CD14-positive monocyte (primary cell): ENCODE data around the gene KIF18A. TPM values are rescaled to one million over a fixed set of nuclear protein-coding genes. Genes with fewer than 3 reads are reported as not detected.
"Not testable (repeated sequence)": the region's sequence is repeated elsewhere in the genome, so short reads cannot be mapped to it uniquely, and the experiment has no call there.

Source experiments
- DNase-seq, 3 donors: peaks; one replicate each; pipeline ENCODE4 v3.0.0-alpha.2; 2011 to 2022
- H2AFZ ChIP-seq: 2 replicates; pipeline ENCODE4 v1.6.0; 2012; ENCODE audit warnings: mild to moderate bottlenecking, low read depth, low read length, inconsistent platforms; ENCODE audit not compliant: insufficient read depth, poor library complexity, severe bottlenecking
- H3K27ac ChIP-seq, 2 donors: 1 replicate in 1 of 2; 2 replicates in 1 of 2; pipeline ENCODE4 v1.5.1; 2012 to 2013; ENCODE audit warnings: low read length in 2 of 2, control low read depth in 1 of 2, inconsistent platforms in 1 of 2, low read depth in 1 of 2, mild to moderate bottlenecking in 1 of 2
- H3K27me3 ChIP-seq, 2 donors: one replicate each; pipeline versions ENCODE4 v1.6.0 to v1.6.1; 2011 to 2013; ENCODE audit warnings: low read length in 2 of 2; ENCODE audit not compliant: control insufficient read depth in 2 of 2, insufficient read depth in 2 of 2
- H3K36me3 ChIP-seq, 2 donors: replicated peaks in 1 of 2; 1 replicate in 1 of 2; 2 replicates in 1 of 2; pipeline versions ENCODE4 v1.5.1 to v1.6.1; 2012 to 2013; ENCODE audit warnings: low read length in 2 of 2, control low read depth in 1 of 2, inconsistent platforms in 1 of 2, mild to moderate bottlenecking in 1 of 2; ENCODE audit not compliant: insufficient read depth in 2 of 2, control insufficient read depth in 1 of 2
- H3K4me1 ChIP-seq, 2 donors: 1 replicate in 1 of 2; 2 replicates in 1 of 2; pipeline versions ENCODE4 v1.5.1 to v1.6.1; 2012 to 2013; ENCODE audit warnings: low read length in 2 of 2, control low read depth in 1 of 2, inconsistent platforms in 1 of 2, mild to moderate bottlenecking in 1 of 2, moderate library complexity in 1 of 2; ENCODE audit not compliant: insufficient read depth in 2 of 2, control insufficient read depth in 1 of 2
- H3K4me2 ChIP-seq: replicated peaks from 2 replicates; pipeline ENCODE3; 2012; ENCODE audit warnings: low read length, moderate library complexity, mild to moderate bottlenecking; ENCODE audit not compliant: poor library complexity, severe bottlenecking; ENCODE audit errors: extremely low read depth
- H3K4me3 ChIP-seq, 3 experiments: fragments of 200-600 bp in 1 of 3; sonication (generic) in 1 of 3; replicated peaks in 1 of 3; 1 replicate in 2 of 3; 2 replicates in 1 of 3; pipeline ENCODE4 v1.5.1; 2011 to 2013; ENCODE audit warnings: low read length in 3 of 3, mild to moderate bottlenecking in 3 of 3, control low read depth in 2 of 3, low read depth in 2 of 3, inconsistent platforms in 1 of 3, moderate library complexity in 1 of 3
- H3K79me2 ChIP-seq: 2 replicates; pipeline ENCODE4 v1.6.0; 2012; ENCODE audit warnings: mild to moderate bottlenecking, control low read depth, inconsistent platforms, low read length, moderate library complexity; ENCODE audit not compliant: insufficient read depth
- H3K9ac ChIP-seq: 2 replicates; pipeline ENCODE4 v1.6.0; 2017; ENCODE audit warnings: low read length, mild to moderate bottlenecking; ENCODE audit not compliant: insufficient read depth, poor library complexity, severe bottlenecking
- H3K9me3 ChIP-seq, 2 donors: replicated peaks in 1 of 2; 1 replicate in 1 of 2; 2 replicates in 1 of 2; pipeline versions ENCODE4 v1.5.1 to v1.6.1; 2012 to 2013; ENCODE audit warnings: low read length in 2 of 2, control low read depth in 1 of 2; ENCODE audit not compliant: control insufficient read depth in 1 of 2, insufficient read depth in 1 of 2
- H4K20me1 ChIP-seq: 2 replicates; pipeline ENCODE4 v1.6.0; 2012; ENCODE audit warnings: mild to moderate bottlenecking, low read length, control low read depth, moderate library complexity; ENCODE audit not compliant: insufficient read depth
- H3K27ac Mint-ChIP-seq, 7 donors: one replicate each; pipeline ENCODE4 v1.8.0; 2020; ENCODE audit warnings: mild to moderate bottlenecking in 7 of 7, mixed read lengths in 7 of 7, moderate library complexity in 6 of 7, inconsistent platforms in 2 of 7
- H3K27me3 Mint-ChIP-seq, 3 donors: one replicate each; pipeline ENCODE4 v1.8.0; 2021 to 2022; ENCODE audit warnings: low read depth in 3 of 3, mild to moderate bottlenecking in 3 of 3, mixed read lengths in 3 of 3, moderate library complexity in 3 of 3, inconsistent platforms in 1 of 3
- H3K36me3 Mint-ChIP-seq, 2 donors: one replicate each; pipeline ENCODE4 v1.8.0; 2020; ENCODE audit warnings: mixed read lengths in 2 of 2, inconsistent platforms in 1 of 2, mild to moderate bottlenecking in 1 of 2
- H3K4me1 Mint-ChIP-seq: one replicate; pipeline ENCODE4 v1.8.0; 2020; ENCODE audit warnings: mild to moderate bottlenecking, mixed read lengths
- H3K4me3 Mint-ChIP-seq, 2 donors: one replicate each; pipeline ENCODE4 v1.8.0; 2020; ENCODE audit warnings: mild to moderate bottlenecking in 2 of 2, mixed read lengths in 2 of 2, moderate library complexity in 1 of 2
- H3K9me3 Mint-ChIP-seq, 7 donors: one replicate each; pipeline ENCODE4 v1.8.0; 2020 to 2022; ENCODE audit warnings: mixed read lengths in 7 of 7, mild to moderate bottlenecking in 6 of 7, moderate library complexity in 6 of 7, inconsistent platforms in 2 of 7
- CTCF ChIP-seq: fragments of 200-600 bp; IDR thresholded peaks from one replicate; pipeline ENCODE4 v1.8.0; 2022; ENCODE audit warnings: antibody characterized with exemption, mild to moderate bottlenecking
- WGBS: methylation state at CpG from one replicate; pipeline ENCODE4 v1.1.5; 2013; ENCODE audit warnings: missing lambda C conversion rate; ENCODE audit not compliant: insufficient coverage; 5-methylcytosine and 5-hydroxymethylcytosine counted together
- intact Hi-C, 2 donors: fragments of 100-400 bp; cut with micrococcal nuclease; formaldehyde crosslinking; loops; one replicate each; pipeline versions ENCODE4 v1.15.0 to v1.15.1; 2023
- polyA plus RNA-seq, 3 donors: library from polyadenylated mRNA; depleted of rRNA in 1 of 3; unstranded in 2 of 3; stranded (reverse) in 1 of 3; fragments of 300-500 nt in 2 of 3; fragments of >200 nt in 1 of 3; fragmentation: Illumina TruSeq in 2 of 3; gene quantifications; 1 replicate in 2 of 3; 2 replicates in 1 of 3; pipeline ENCODE4 v1.2.3, GENCODE V29; 2012 to 2021

The KIF18A gene
- polyA plus RNA-seq, 3 donors: 0.13 to 0.73 TPM; not detected in 1

GRCh38 chr11:28090052-28090749 is 17.8 kb downstream of the KIF18A start:
- Mint-ChIP-seq H3K4me3 (no peak overlapping the region), H3K27ac (no peak overlapping the region), H3K36me3 (peaks cover 18 to 46% of the 10 kb centered on the region in 2 donors), H3K4me1 (no peaks in the 10 kb centered on the region), H3K9me3 (no peaks in the 10 kb centered on the region), H3K27me3 (no peaks in the 10 kb centered on the region)
- WGBS: no CpG with 5 or more reads among the region's 2 CpGs
- no peaks in the 10 kb centered on the region for H3K4me1 ChIP-seq
- no peak overlapping the region for H3K27ac ChIP-seq
- no peaks in the 10 kb centered on the region for H3K27me3 ChIP-seq
- peaks cover 17 to 37% of the 10 kb centered on the region in 2 donors for H3K36me3 ChIP-seq
- intact Hi-C loops: no loop called here
- TF ChIP-seq CTCF: no peak
- no peak overlapping the region for H3K4me3 ChIP-seq
- H4K20me1 ChIP-seq: no peaks in the 10 kb centered on the region
- no peaks in the 10 kb centered on the region for H3K9me3 ChIP-seq
- no peak overlapping the region for H3K4me2 ChIP-seq
- no peak overlapping the region for H3K9ac ChIP-seq
- peaks cover 8% of the 10 kb centered on the region for H3K79me2 ChIP-seq
- no peak for DNase-seq
- no peak overlapping the region for H2AFZ ChIP-seq

GRCh38 chr11:28089378-28089777 is 18.6 kb downstream of the KIF18A start:
- Histone ChIP-seq H3K9me3 (no peaks in the 10 kb centered on the region), H3K4me2 (no peak overlapping the region), H3K27ac (no peak overlapping the region), H3K4me3 (no peak overlapping the region), H3K36me3 (peaks cover 15 to 45% of the 10 kb centered on the region in 2 donors), H2AFZ (no peak overlapping the region), H3K79me2 (peaks cover under 1% of the 10 kb centered on the region), H3K4me1 (no peaks in the 10 kb centered on the region), H4K20me1 (no peaks in the 10 kb centered on the region), H3K9ac (no peak overlapping the region), H3K27me3 (no peaks in the 10 kb centered on the region)
- no peak overlapping the region for H3K4me3 Mint-ChIP-seq
- peak in 1 of 3 donors; percentile 8 for DNase-seq
- H3K36me3 Mint-ChIP-seq: peaks cover 15 to 46% of the 10 kb centered on the region in 2 donors
- H3K4me1 Mint-ChIP-seq: no peaks in the 10 kb centered on the region
- no peak overlapping the region for H3K27ac Mint-ChIP-seq
- intact Hi-C loops: no loop called here
- TF ChIP-seq CTCF: no peak
- H3K27me3 Mint-ChIP-seq: no peaks in the 10 kb centered on the region
- no peaks in the 10 kb centered on the region for H3K9me3 Mint-ChIP-seq
- WGBS: no CpG with 5 or more reads among the region's 5 CpGs

- DNase-seq, H3K9ac ChIP-seq, H3K4me3 Mint-ChIP-seq, intact Hi-C loops, H3K9me3 ChIP-seq, H3K27me3 ChIP-seq, H3K9me3 Mint-ChIP-seq, H2AFZ ChIP-seq, H3K27ac ChIP-seq, H3K4me1 ChIP-seq, H3K4me1 Mint-ChIP-seq, H3K4me3 ChIP-seq, H3K79me2 ChIP-seq, H4K20me1 ChIP-seq, H3K27me3 Mint-ChIP-seq, H3K4me2 ChIP-seq, H3K27ac Mint-ChIP-seq: not testable (repeated sequence)
- peaks cover 13 to 43% of the 10 kb centered on the region in 2 donors for H3K36me3 ChIP-seq
- no CpG with 5 or more reads among the region's 3 CpGs for WGBS
- H3K36me3 Mint-ChIP-seq: peaks cover 15 to 43% of the 10 kb centered on the region in 2 donors
Observed at GRCh38 chr11:28087693-28088092, 20.3 kb downstream of the KIF18A start.
